ENCODE data around the gene MIF.
"Not testable (repeated sequence)": the region's sequence is repeated elsewhere in the genome, so short reads cannot be mapped to it uniquely, and the experiment has no call there.

- TF ChIP-seq, protein P1, sequence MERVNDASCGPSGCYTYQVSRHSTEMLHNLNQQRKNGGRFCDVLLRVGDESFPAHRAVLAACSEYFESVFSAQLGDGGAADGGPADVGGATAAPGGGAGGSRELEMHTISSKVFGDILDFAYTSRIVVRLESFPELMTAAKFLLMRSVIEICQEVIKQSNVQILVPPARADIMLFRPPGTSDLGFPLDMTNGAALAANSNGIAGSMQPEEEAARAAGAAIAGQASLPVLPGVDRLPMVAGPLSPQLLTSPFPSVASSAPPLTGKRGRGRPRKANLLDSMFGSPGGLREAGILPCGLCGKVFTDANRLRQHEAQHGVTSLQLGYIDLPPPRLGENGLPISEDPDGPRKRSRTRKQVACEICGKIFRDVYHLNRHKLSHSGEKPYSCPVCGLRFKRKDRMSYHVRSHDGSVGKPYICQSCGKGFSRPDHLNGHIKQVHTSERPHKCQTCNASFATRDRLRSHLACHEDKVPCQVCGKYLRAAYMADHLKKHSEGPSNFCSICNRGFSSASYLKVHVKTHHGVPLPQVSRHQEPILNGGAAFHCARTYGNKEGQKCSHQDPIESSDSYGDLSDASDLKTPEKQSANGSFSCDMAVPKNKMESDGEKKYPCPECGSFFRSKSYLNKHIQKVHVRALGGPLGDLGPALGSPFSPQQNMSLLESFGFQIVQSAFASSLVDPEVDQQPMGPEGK (CRISPR knock-in tag; IDR thresholded peaks at IDR 0.05; ENCODE audit: borderline replicate concordance): not testable (repeated sequence)
- not testable (repeated sequence) for TF ChIP-seq CREB5 (CRISPR knock-in tag; IDR thresholded peaks at IDR 0.05; ENCODE audit: low read depth); OSR1 (CRISPR knock-in tag; IDR thresholded peaks at IDR 0.05); ZC3H10 (CRISPR knock-in tag; IDR thresholded peaks at IDR 0.05); ISL1 (CRISPR knock-in tag; IDR thresholded peaks at IDR 0.05); ARNTL (CRISPR knock-in tag; IDR thresholded peaks at IDR 0.05; ENCODE audit: borderline replicate concordance, low read depth); ZFP3 (CRISPR knock-in tag; IDR thresholded peaks at IDR 0.05); ZFP30 (CRISPR knock-in tag; IDR thresholded peaks at IDR 0.05); TOX (CRISPR knock-in tag; IDR thresholded peaks at IDR 0.05; ENCODE audit: borderline replicate concordance)
- TF ChIP-seq, protein P2, sequence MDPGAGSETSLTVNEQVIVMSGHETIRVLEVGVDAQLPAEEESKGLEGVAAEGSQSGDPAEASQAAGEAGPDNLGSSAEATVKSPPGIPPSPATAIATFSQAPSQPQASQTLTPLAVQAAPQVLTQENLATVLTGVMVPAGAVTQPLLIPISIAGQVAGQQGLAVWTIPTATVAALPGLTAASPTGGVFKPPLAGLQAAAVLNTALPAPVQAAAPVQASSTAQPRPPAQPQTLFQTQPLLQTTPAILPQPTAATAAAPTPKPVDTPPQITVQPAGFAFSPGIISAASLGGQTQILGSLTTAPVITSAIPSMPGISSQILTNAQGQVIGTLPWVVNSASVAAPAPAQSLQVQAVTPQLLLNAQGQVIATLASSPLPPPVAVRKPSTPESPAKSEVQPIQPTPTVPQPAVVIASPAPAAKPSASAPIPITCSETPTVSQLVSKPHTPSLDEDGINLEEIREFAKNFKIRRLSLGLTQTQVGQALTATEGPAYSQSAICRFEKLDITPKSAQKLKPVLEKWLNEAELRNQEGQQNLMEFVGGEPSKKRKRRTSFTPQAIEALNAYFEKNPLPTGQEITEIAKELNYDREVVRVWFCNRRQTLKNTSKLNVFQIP (CRISPR knock-in tag; IDR thresholded peaks at IDR 0.05; ENCODE audit: borderline replicate concordance, low read depth): not testable (repeated sequence)
These were observed 6.0 kb downstream of the MIF start for GRCh38 chr22:23900227-23900626.

All from SK-N-SH treated with all-trans-retinoic acid at 6 μM for 48 hours (cell line).